Ramos (cell line): ENCODE measurements around the gene KRT81.
"Not testable (repeated sequence)": the region's sequence is repeated elsewhere in the genome, so short reads cannot be mapped to it uniquely, and the experiment has no call there.

Experiments used
- in situ Hi-C: fragments of 300-500 bp; cut with MboI; formaldehyde crosslinking; loops from one replicate; pipeline ENCODE4 v1.14.3; 2022; ENCODE audit warnings: low sequenced_read_pairs; ENCODE audit not compliant: unreplicated experiment

KRT81 gene

DNA sequence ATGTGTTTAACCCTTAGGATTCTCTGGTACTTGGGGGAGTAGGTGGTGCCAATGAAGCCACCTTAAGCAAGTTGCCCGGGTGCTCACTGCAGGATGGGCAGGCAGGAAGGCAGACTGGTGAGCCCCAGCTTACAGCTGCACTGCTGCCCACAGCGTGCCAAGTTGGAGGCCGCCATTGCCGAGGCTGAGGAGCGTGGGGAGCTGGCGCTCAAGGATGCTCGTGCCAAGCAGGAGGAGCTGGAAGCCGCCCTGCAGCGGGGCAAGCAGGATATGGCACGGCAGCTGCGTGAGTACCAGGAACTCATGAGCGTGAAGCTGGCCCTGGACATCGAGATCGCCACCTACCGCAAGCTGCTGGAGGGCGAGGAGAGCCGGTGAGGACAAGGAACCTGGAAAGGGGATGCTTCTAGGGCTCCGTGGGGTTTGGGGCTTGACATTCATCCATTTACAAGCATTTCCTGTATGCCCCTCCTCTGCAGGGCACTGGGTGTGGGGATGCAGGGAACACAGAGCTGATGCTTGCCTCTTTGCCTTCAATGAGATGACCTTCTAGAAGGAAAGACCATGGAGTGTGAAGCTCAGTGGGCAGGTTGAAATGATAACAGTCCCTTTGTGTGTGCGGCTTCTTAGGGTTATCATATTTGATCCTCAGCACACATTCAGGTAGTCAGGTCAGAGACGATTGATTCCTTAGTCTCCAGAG, 45.9 kb downstream of the KRT81 start:
- in situ Hi-C loops: no loop called here

DNA sequence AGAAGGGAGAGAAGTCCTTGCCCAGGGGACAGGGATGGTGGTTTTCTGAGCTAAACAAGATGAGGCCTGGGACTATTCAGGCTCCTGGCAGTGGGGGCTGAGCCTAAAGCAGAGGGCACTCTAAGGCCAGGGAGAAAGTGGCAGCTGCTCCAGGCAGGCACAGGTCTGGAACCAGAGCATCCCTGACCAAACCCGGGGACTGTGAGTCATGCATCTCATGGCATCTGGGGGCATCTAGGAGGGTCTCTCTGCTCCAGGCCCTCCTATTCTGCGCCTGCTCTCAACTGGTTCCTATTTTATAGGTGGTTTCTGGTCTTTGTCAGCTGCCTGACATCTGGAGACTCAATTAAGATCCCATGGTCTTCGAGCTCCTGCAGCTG, 46.7 kb downstream of the KRT81 start:
- in situ Hi-C loops: no loop called here

DNA sequence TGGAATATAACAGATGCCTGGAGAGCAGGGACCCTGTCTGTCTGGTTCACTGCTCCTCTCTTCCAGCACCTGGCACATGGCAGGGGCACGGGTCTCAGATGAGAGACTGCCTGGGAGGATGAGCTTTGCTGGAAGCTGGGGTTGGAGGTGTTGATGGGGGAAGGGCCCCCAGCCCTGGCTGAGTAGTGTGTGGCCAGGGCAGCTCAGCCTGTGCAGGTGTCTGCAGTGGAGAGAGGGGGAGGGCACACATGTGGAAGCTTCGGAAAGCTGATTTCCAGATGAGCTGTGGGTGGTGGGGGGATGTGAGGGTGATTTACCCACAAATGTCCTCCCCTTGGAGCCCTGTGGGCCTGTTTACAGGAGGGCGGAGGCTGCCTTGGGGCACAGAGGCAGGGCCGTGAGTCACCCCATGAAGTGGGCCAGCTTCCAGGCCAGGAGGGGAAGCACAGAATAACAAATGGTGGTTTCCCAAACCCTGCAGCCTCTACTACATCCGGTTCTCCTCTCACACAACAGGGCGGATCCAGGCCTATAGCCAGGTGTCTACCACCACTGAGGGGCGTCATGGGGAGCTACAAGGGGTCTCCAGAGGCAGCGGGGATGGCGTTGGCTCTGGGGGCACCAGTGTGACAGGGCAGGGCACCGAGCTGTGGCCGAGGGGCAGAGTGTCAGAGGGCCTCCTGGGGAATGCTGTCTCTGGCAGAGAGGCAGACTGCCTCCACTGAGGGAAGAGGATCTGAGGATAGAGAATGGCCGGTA, 47.3 kb downstream of the KRT81 start:
- in situ Hi-C loops: no loop called here

DNA sequence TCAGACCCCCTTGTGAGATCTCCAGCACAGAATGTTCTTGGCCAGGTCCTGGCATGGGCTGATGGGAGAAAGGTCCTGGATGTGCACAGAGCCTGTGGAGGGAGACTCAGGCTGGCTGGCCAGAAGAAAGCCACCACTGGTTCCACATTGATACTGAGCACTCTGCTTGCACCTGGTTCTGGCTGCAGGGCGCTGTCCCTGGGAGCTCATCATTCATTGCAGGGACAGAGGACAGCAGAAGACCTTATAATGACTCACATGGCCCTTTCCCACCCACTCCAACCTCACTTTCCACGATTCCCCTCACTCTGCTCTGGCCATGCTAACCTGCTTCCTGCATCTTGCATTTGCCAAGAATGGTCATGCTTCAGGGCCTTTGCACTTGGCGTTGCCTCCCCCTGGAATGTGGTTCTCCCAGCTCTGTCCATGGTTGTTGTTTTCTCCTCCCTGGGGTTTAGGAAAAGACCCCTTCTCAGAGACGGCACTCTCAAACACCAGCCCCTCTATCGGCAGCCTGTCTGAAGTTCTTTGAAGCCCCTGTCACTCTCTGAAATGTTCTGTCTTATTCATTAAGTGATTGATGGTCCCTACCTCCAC, 48.0 kb downstream of the KRT81 start:
- in situ Hi-C loops: no loop called here

DNA sequence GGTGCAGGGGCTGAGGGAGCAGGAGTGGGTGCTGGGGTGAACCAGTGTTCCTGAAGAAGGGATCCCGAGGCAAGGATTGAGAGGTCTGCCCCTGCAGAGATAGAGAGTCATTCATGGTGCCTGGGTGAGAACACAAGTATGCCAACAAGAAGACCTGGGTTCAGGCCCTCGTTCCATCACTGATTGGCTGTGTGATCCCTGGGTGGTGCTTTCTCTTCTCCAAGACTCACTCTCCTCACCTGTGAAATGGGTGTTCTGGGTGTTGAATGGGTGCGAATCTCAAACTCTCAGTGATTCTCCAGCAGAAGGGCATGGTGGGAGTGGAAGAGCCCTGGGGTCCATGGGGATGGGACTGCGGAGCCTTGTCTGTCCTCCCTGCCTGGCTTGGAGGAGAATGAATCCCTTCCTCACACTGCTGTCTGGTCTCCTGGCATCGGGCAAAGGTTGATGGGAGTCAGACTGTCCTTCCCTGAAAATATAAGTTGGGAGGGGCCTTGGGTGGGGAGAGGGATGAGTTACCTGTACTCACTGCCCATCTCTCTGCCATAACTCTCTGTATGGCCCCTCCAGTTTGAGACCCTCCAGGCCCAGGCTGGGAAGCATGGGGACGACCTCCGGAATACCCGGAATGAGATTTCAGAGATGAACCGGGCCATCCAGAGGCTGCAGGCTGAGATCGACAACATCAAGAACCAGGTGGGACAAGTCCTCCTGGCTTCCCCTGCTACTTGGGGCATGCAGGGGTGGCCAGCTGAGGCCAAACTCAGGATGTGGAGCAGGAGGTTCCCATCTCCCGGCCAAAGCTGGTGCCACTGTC, 48.7 kb downstream of the KRT81 start:
- in situ Hi-C loops: no loop called here

DNA sequence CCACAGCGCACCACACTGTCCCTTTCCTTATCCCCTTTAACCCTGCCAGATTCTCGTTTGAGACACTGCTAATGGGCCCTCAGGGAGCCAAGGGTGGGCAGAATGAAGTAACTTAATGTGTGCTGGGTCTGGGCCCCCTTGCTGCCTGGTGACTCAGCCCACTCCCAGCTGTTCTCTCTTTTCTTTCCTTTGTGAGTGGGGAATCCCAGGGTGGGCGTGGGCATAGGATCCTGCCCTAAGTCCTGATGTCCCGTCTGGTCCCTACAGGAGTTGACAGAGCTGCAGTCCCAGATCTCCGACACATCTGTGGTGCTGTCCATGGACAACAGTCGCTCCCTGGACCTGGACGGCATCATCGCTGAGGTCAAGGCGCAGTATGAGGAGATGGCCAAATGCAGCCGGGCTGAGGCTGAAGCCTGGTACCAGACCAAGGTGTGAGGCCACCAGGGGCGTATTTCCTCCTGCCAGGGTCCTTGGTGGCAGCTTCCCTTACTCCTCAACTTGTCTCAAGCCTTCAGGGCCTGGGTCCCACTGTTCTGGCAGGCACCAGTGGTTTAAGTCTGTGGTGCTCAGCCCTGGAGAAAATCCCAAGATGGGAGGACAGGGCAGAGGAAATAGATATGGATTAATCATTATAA, 50.0 kb downstream of the KRT81 start:
- in situ Hi-C loops: no loop called here

DNA sequence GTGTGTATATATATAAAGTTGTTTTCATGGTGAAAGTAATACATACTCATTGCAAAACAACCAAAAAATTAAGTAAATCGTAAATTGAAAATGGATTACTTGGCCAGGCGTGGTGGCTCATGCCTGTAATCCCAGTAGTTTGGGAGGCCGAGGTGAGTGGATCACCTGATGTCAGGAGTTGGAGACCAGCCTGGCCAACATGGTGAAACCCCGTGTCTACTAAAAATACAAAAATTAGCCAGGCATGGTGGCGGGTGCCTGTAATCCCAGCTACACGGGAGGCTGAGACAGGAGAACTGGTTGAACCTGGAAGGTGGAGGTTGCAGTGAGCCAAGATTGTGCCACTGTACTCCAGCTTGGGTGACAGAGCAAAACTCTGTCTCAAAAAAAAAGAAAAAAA, 51.1 kb downstream of the KRT81 start:
- in situ Hi-C loops: not testable (repeated sequence)

DNA sequence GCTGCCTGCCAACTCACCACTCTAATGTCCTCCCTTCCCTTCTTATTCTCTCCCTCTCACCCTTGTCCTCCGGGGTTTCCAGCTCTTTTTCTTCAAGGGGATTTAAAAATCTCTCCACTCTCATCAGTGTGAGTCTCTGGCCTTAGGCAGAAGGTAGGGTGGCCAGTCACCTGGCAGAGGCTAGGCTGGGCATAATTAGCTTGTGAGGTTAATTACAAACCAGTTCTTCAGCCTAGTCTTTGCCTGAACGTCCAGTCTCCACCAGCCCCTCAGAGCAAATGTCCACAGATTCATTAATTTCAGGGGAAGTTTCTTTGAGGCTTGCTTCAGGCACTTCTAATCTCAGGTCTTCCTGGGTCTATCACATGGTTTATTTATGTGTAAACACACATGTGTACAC, 51.6 kb downstream of the KRT81 start:
- in situ Hi-C loops: no loop called here

DNA sequence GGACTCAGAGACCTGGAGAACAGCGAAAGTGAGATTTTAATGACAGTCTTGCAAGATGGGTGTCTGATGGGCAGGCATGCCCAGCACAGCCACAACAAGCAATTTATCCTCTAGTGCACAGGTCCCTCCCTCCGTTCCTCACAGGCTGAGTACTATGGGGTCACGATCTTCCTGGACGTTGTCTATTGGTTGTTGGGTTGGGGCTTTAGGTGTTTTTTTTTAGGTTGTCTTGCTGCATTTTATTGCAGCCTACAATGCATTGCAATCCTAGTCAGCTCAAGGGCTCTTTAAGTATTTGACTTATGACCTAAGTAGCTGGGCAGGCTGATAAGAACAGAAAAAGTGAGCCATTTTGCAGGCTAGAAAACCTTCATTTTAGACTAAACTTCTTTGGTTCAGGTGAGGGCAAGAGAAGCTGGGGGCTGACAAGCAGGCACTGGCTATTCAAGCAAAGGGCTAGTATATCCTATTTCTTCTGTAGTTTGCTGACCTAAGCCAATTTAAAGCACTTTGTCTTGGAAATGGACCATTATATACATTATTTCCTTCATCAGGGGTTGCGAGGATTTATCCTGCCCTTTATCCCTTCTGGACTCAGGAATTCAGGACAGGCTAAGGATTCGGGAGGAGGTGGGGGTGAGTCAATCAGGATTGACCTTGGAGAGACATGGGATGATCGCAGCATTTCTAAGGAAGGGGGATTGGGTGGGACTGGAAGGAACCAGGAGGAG, 52.3 kb downstream of the KRT81 start:
- in situ Hi-C loops: no loop called here

DNA sequence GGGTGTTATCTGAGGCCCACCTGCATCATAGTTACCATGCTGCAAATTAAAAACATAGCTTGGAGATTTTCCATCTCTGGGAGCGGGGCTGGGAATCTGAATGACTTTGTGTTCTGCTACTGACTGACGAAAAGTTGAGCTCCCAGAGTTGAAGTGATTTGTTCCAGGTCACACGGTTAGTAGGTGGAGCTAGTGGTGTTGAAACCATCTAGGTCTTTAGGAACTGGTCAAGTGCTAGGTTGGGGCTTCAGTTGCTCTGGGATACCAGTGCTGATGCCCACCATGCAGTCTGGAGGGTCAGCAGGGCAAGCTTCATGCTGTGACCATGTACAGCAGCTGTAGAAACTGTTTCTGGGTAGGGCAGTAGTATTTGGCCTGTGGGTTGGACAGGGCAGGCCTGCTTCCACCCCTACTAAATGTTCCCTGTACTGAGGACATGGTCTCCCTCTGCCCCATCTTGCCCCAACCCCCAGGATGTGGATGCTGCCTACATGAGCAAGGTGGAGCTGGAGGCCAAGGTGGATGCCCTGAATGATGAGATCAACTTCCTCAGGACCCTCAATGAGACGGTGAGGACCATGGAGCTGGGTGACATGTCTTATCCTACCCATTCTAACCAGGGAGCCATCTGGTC, 53.0 kb downstream of the KRT81 start:
- in situ Hi-C loops: no loop called here

DNA sequence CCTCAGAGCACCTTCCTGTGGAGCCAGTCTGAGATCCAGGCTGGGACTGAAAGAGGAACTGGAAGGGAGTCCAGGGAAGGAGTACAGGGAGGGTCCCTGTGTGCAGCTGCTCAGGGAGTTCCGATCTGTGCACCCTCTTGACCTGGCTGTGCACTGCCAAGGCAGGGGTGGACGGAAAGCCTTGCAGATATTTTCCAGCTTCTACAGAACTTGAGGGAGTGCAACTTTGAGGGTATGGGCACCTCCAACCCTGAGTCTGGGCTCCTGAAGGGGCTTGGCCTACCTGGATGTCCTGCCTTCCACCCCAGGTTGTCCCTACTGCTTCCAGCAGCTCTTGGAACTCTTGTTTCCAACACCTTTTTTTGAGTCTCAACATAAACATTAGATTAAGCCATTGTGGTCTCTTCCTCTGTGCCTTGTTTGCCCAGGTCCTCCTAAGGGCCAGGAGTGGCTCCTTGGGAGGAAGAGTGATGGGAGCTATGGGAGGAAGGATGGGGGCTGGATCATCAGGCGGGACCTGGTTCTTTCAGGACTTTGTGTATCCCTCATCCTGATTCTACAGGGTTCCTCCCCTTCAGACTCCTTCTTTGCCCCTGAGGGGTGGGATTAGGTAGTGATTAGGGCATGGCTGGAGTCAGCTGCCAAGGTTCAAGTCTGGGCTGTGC, 54.8 kb downstream of the KRT81 start:
- in situ Hi-C loops: no loop called here
